Measurements from ENCODE around the gene DTNA.

DTNA gene

GRCh38 chr18:34809451-34810072, 99.5 kb downstream of the DTNA start:
- no peaks in the 10 kb centered on the region for H3K27me3 ChIP-seq (ENCODE audit: control insufficient read depth in 5 of 5, insufficient read depth in 4 of 5, low read length in 5 of 5)
- H3K9ac ChIP-seq (ENCODE audit: low read length in 5 of 5) = peak overlapping the region in 1 of 5 donors; percentile 66
- no peak overlapping the region for H3K4me3 ChIP-seq (ENCODE audit: low read depth in 1 of 5, low read length in 5 of 5)
- no peaks in the 10 kb centered on the region for H3K9me3 ChIP-seq (ENCODE audit: control insufficient read depth in 5 of 5, low read length in 5 of 5)
- H3K36me3 ChIP-seq (ENCODE audit: control insufficient read depth in 5 of 5, insufficient read depth in 5 of 5, low read length in 5 of 5) = peaks cover 4 to 14% (median 6%) of the 10 kb centered on the region in 5 donors
- H3K27ac ChIP-seq (ENCODE audit: low read depth, low read length) = peak overlapping the region; percentile 28
- H3K4me1 ChIP-seq (ENCODE audit: control insufficient read depth in 5 of 5, insufficient read depth in 5 of 5, low read length in 5 of 5) = peaks cover 0 to 17% (median 12%) of the 10 kb centered on the region in 5 donors

GRCh38 chr18:34816183-34816582, 106.1 kb downstream of the DTNA start:
- no peak overlapping the region for H3K9ac ChIP-seq (ENCODE audit: low read length in 5 of 5)
- H3K4me1 ChIP-seq (ENCODE audit: control insufficient read depth in 5 of 5, insufficient read depth in 5 of 5, low read length in 5 of 5) = peaks cover 0 to 16% (median 4%) of the 10 kb centered on the region in 5 donors
- H3K4me3 ChIP-seq (ENCODE audit: low read depth in 1 of 5, low read length in 5 of 5) = no peak overlapping the region
- H3K27me3 ChIP-seq (ENCODE audit: control insufficient read depth in 5 of 5, insufficient read depth in 4 of 5, low read length in 5 of 5) = no peaks in the 10 kb centered on the region
- H3K36me3 ChIP-seq (ENCODE audit: control insufficient read depth in 5 of 5, insufficient read depth in 5 of 5, low read length in 5 of 5) = peaks cover 4 to 19% (median 11%) of the 10 kb centered on the region in 5 donors
- no peaks in the 10 kb centered on the region for H3K9me3 ChIP-seq (ENCODE audit: control insufficient read depth in 5 of 5, low read length in 5 of 5)
- no peak overlapping the region for H3K27ac ChIP-seq (ENCODE audit: low read depth, low read length)

GRCh38 chr18:34817636-34818035, 107.5 kb downstream of the DTNA start:
- Histone ChIP-seq H3K4me3 (ENCODE audit: low read depth in 1 of 5, low read length in 5 of 5) (no peak overlapping the region), H3K27ac (ENCODE audit: low read depth, low read length) (no peak overlapping the region), H3K9me3 (ENCODE audit: control insufficient read depth in 5 of 5, low read length in 5 of 5) (no peaks in the 10 kb centered on the region), H3K4me1 (ENCODE audit: control insufficient read depth in 5 of 5, insufficient read depth in 5 of 5, low read length in 5 of 5) (peaks cover 0 to 16% (median 4%) of the 10 kb centered on the region in 5 donors), H3K9ac (ENCODE audit: low read length in 5 of 5) (no peak overlapping the region), H3K36me3 (ENCODE audit: control insufficient read depth in 5 of 5, insufficient read depth in 5 of 5, low read length in 5 of 5) (peaks cover 2 to 23% (median 8%) of the 10 kb centered on the region in 5 donors), H3K27me3 (ENCODE audit: control insufficient read depth in 5 of 5, insufficient read depth in 4 of 5, low read length in 5 of 5) (no peaks in the 10 kb centered on the region)

DNA sequence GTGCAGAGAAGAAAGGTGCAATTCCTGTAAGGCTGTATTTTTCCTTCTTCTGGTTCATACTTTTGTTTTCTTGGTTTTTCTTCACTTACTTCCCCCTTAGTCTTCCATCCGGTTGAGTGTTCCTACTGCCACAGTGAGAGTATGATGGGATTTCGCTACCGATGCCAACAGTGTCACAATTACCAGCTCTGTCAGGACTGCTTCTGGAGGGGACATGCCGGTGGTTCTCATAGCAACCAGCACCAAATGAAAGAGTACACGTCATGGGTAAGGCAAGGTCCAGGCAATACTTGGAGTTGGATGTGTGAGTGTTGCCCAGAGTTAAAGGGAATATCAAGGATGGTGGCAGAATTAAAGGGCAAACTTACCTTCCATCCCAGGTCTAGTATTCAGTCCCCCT, 108.0 kb downstream of the DTNA start:
- no peak overlapping the region for H3K27ac ChIP-seq (ENCODE audit: low read depth, low read length)
- H3K9ac ChIP-seq (ENCODE audit: low read length in 5 of 5) = no peak overlapping the region
- H3K4me1 ChIP-seq (ENCODE audit: control insufficient read depth in 5 of 5, insufficient read depth in 5 of 5, low read length in 5 of 5) = peaks cover 0 to 16% (median 4%) of the 10 kb centered on the region in 5 donors
- no peaks in the 10 kb centered on the region for H3K9me3 ChIP-seq (ENCODE audit: control insufficient read depth in 5 of 5, low read length in 5 of 5)
- no peaks in the 10 kb centered on the region for H3K27me3 ChIP-seq (ENCODE audit: control insufficient read depth in 5 of 5, insufficient read depth in 4 of 5, low read length in 5 of 5)
- H3K4me3 ChIP-seq (ENCODE audit: low read depth in 1 of 5, low read length in 5 of 5) = no peak overlapping the region
- peaks cover 0 to 19% (median 5%) of the 10 kb centered on the region in 5 donors for H3K36me3 ChIP-seq (ENCODE audit: control insufficient read depth in 5 of 5, insufficient read depth in 5 of 5, low read length in 5 of 5)

DNA sequence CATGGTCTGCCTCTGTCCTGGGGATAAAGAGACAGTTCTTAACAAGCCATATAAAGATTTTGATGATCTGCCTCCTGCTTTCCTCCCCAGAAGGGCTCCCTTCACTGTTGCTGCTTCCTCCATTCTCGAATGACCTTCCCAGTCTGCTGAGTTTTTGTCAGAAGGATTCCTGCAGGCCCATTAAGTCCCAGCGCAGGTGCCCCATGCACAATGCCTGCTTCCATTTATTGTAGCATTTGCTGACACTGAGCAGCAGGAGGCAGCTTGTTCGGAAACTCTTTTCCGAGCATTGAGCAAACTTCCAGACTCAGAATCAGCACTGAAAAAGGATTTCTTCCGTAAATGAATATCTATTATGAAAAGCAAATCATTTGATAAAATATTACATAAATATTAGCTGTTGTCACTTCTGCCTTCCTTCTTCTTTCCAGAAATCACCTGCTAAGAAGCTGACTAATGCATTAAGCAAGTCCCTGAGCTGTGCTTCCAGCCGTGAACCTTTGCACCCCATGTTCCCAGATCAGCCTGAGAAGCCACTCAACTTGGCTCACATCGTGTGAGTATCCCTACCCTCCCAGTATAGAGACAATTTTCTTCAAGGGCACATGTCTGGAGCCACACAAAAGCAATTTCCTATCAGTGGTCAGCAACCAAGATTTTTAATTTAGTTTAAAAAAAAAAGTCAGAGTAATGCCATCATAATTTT, 110.4 kb downstream of the DTNA start:
- Histone ChIP-seq H3K4me1 (ENCODE audit: control insufficient read depth in 5 of 5, insufficient read depth in 5 of 5, low read length in 5 of 5) (peaks cover 0 to 16% (median 4%) of the 10 kb centered on the region in 5 donors), H3K36me3 (ENCODE audit: control insufficient read depth in 5 of 5, insufficient read depth in 5 of 5, low read length in 5 of 5) (peaks cover 0 to 17% (median 5%) of the 10 kb centered on the region in 5 donors), H3K27me3 (ENCODE audit: control insufficient read depth in 5 of 5, insufficient read depth in 4 of 5, low read length in 5 of 5) (no peaks in the 10 kb centered on the region), H3K27ac (ENCODE audit: low read depth, low read length) (peak overlapping the region; percentile 26), H3K4me3 (ENCODE audit: low read depth in 1 of 5, low read length in 5 of 5) (no peak overlapping the region), H3K9me3 (ENCODE audit: control insufficient read depth in 5 of 5, low read length in 5 of 5) (no peaks in the 10 kb centered on the region), H3K9ac (ENCODE audit: low read length in 5 of 5) (no peak overlapping the region)

GRCh38 chr18:34821669-34822210, 111.6 kb downstream of the DTNA start:
- H3K9ac ChIP-seq (ENCODE audit: low read length in 5 of 5) = no peak overlapping the region
- H3K4me1 ChIP-seq (ENCODE audit: control insufficient read depth in 5 of 5, insufficient read depth in 5 of 5, low read length in 5 of 5) = peaks cover 0 to 16% (median 4%) of the 10 kb centered on the region in 5 donors
- no peaks in the 10 kb centered on the region for H3K27me3 ChIP-seq (ENCODE audit: control insufficient read depth in 5 of 5, insufficient read depth in 4 of 5, low read length in 5 of 5)
- H3K9me3 ChIP-seq (ENCODE audit: control insufficient read depth in 5 of 5, low read length in 5 of 5) = no peaks in the 10 kb centered on the region
- peaks cover under 1 to 17% (median 4%) of the 10 kb centered on the region in 5 donors for H3K36me3 ChIP-seq (ENCODE audit: control insufficient read depth in 5 of 5, insufficient read depth in 5 of 5, low read length in 5 of 5)
- no peak overlapping the region for H3K27ac ChIP-seq (ENCODE audit: low read depth, low read length)
- H3K4me3 ChIP-seq (ENCODE audit: low read depth in 1 of 5, low read length in 5 of 5) = no peak overlapping the region

GRCh38 chr18:34828093-34828492, 118.0 kb downstream of the DTNA start:
- no peak overlapping the region for H3K9ac ChIP-seq (ENCODE audit: low read length in 5 of 5)
- no peak overlapping the region for H3K27ac ChIP-seq (ENCODE audit: low read depth, low read length)
- no peak overlapping the region for H3K4me3 ChIP-seq (ENCODE audit: low read depth in 1 of 5, low read length in 5 of 5)
- no peaks in the 10 kb centered on the region for H3K4me1 ChIP-seq (ENCODE audit: control insufficient read depth in 5 of 5, insufficient read depth in 5 of 5, low read length in 5 of 5)
- H3K9me3 ChIP-seq (ENCODE audit: control insufficient read depth in 5 of 5, low read length in 5 of 5) = no peaks in the 10 kb centered on the region
- H3K27me3 ChIP-seq (ENCODE audit: control insufficient read depth in 5 of 5, insufficient read depth in 4 of 5, low read length in 5 of 5) = no peaks in the 10 kb centered on the region
- peaks cover 3 to 21% (median 9%) of the 10 kb centered on the region in 5 donors for H3K36me3 ChIP-seq (ENCODE audit: control insufficient read depth in 5 of 5, insufficient read depth in 5 of 5, low read length in 5 of 5)

GRCh38 chr18:34834897-34835296, 124.8 kb downstream of the DTNA start:
- H3K27me3 ChIP-seq (ENCODE audit: control insufficient read depth in 5 of 5, insufficient read depth in 4 of 5, low read length in 5 of 5) = no peaks in the 10 kb centered on the region
- no peak overlapping the region for H3K4me3 ChIP-seq (ENCODE audit: low read depth in 1 of 5, low read length in 5 of 5)
- H3K36me3 ChIP-seq (ENCODE audit: control insufficient read depth in 5 of 5, insufficient read depth in 5 of 5, low read length in 5 of 5) = peaks cover 0 to 3% (median 0%) of the 10 kb centered on the region in 5 donors
- peak overlapping the region in 3 of 5 donors; percentile 28 to 80 (median 62) for H3K9ac ChIP-seq (ENCODE audit: low read length in 5 of 5)
- peak overlapping the region; percentile 91 for H3K27ac ChIP-seq (ENCODE audit: low read depth, low read length)
- H3K9me3 ChIP-seq (ENCODE audit: control insufficient read depth in 5 of 5, low read length in 5 of 5) = no peaks in the 10 kb centered on the region
- H3K4me1 ChIP-seq (ENCODE audit: control insufficient read depth in 5 of 5, insufficient read depth in 5 of 5, low read length in 5 of 5) = peaks cover 0 to 22% (median 11%) of the 10 kb centered on the region in 5 donors

- Histone ChIP-seq H3K9me3 (ENCODE audit: control insufficient read depth in 5 of 5, low read length in 5 of 5) (no peaks in the 10 kb centered on the region), H3K27me3 (ENCODE audit: control insufficient read depth in 5 of 5, insufficient read depth in 4 of 5, low read length in 5 of 5) (no peaks in the 10 kb centered on the region), H3K4me3 (ENCODE audit: low read depth in 1 of 5, low read length in 5 of 5) (no peak overlapping the region), H3K4me1 (ENCODE audit: control insufficient read depth in 5 of 5, insufficient read depth in 5 of 5, low read length in 5 of 5) (peaks cover 0 to 22% (median 11%) of the 10 kb centered on the region in 5 donors), H3K36me3 (ENCODE audit: control insufficient read depth in 5 of 5, insufficient read depth in 5 of 5, low read length in 5 of 5) (peaks cover 0 to under 1% (median 0%) of the 10 kb centered on the region in 5 donors), H3K9ac (ENCODE audit: low read length in 5 of 5) (peak overlapping the region in 4 of 5 donors; percentile 28 to 80 (median 58)), H3K27ac (ENCODE audit: low read depth, low read length) (peak overlapping the region; percentile 91)
These were observed 125.4 kb downstream of the DTNA start for GRCh38 chr18:34835466-34835865.

DNA sequence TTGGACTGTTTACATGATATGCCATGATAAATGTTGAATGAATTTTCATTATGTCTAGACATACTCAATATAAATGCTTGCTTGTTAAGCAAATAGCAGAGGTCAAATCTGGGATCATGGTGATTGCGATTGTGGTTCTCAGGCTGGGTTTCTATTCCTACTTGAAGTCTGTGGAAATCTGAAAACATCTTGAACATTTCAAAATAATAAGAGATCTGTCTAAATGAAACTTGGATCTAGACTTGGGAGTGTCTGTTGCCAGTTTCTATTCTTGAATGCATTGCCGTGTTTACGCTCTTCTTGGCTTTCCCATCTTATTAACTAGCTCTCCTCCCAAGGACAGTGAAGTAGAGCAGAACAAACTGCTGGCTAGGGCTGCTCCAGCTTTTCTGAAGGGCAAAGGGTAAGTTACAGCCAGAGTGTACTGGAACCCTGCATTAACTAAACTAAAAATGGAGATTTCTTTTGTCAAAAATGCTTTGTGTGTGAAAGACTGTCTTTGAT, 127.7 kb downstream of the DTNA start:
- Histone ChIP-seq H3K27ac (ENCODE audit: low read depth, low read length) (peak overlapping the region; percentile 85), H3K27me3 (ENCODE audit: control insufficient read depth in 5 of 5, insufficient read depth in 4 of 5, low read length in 5 of 5) (no peaks in the 10 kb centered on the region), H3K4me1 (ENCODE audit: control insufficient read depth in 5 of 5, insufficient read depth in 5 of 5, low read length in 5 of 5) (peaks cover 0 to 22% (median 11%) of the 10 kb centered on the region in 5 donors), H3K4me3 (ENCODE audit: low read depth in 1 of 5, low read length in 5 of 5) (no peak overlapping the region), H3K9ac (ENCODE audit: low read length in 5 of 5) (peak overlapping the region in 2 of 5 donors; percentile 11 to 48), H3K9me3 (ENCODE audit: control insufficient read depth in 5 of 5, low read length in 5 of 5) (no peaks in the 10 kb centered on the region), H3K36me3 (ENCODE audit: control insufficient read depth in 5 of 5, insufficient read depth in 5 of 5, low read length in 5 of 5) (no peaks in the 10 kb centered on the region)
